Fibroblast of skin of left quadriceps (primary cell): Measurements from ENCODE around the gene KCNT2.
A peak's percentile ranks its signal among the peaks of the same experiment; 100 is the strongest.
"Not testable (repeated sequence)": the region's sequence is repeated elsewhere in the genome, so short reads cannot be mapped to it uniquely, and the experiment has no call there.

ENCODE experiments used
- DNase-seq, 2 experiments: peaks; one replicate each; pipeline ENCODE4 v3.0.0-alpha.2; 2013; ENCODE audit warnings: low read depth in 2 of 2

KCNT2 gene

DNA sequence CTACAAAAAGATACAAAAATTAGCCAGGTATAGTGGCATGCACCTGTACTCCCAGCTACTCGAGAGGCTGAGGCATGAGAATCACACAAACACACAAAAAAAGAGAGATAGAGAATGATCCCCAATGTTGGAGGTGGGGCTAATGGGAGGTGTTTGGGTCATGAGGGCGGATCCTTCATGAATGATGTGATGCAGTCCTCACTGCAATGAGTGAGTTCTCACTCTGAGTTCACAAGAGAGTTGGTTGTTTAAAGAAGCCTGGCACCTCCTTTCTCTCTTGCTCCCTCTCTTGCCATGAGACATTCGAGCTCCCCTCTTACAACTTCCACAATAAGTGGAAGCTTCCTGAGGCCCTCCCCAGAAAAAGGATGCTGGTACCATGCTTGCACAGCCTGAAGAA lies 17.3 kb downstream of the KCNT2 start:
- DNase-seq: no peak

GRCh38 chr1:196590012-196590708 lies 18.1 kb downstream of the KCNT2 start:
- no peak for DNase-seq

GRCh38 chr1:196584696-196585095 lies 23.5 kb downstream of the KCNT2 start:
- DNase-seq: no peak

- DNase-seq: no peak
Observed at GRCh38 chr1:196577386-196577785, 30.9 kb downstream of the KCNT2 start.

- no peak for DNase-seq
Observed at GRCh38 chr1:196573226-196573625, 35.0 kb downstream of the KCNT2 start.

DNA sequence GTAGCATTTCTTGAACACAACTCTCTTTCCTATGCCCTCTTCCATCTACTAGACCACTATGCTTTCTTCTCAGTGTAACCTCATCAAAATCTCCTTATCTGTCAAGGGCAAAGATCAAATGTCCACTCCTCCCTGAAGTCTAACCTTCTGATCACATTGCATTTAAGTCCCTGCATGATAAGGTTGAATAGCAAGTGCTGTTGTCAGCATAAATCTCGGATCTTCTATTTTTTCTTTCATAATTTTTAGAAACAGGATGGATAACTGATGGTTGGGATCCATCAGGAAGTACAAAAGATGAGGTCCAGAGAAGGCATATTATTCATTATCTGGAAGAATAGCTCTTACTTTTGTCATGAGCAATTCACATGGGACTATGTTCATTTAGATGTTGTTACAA lies 41.0 kb downstream of the KCNT2 start:
- no peak for DNase-seq

GRCh38 chr1:196563768-196564167 lies 44.5 kb downstream of the KCNT2 start:
- DNase-seq: no peak

- no peak for DNase-seq
Observed at GRCh38 chr1:196559314-196559713, 48.9 kb downstream of the KCNT2 start.

DNA sequence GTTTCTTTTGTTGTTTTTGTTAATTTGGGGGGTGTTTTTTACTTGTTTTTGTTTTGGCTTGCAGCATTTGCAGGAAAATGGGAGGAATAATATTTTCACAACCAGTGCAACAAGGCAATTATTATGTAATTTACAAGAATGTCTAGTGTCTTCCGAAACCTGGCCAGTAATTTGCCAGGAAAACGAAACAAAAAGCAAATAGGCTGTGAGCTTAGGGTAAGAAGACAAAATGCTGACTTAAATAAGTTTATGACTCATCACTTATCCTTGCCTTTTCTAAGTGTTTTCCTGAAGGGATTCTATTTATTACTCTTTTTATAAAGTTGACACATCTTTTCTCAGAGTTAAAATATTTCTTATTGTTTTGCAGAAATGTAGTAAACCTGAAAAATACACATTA lies 49.8 kb downstream of the KCNT2 start:
- DNase-seq: peak; percentile 18 to 25

GRCh38 chr1:196557797-196558196 lies 50.4 kb downstream of the KCNT2 start:
- DNase-seq: no peak

- no peak for DNase-seq
Observed at GRCh38 chr1:196550731-196551130, 57.5 kb downstream of the KCNT2 start.

DNA sequence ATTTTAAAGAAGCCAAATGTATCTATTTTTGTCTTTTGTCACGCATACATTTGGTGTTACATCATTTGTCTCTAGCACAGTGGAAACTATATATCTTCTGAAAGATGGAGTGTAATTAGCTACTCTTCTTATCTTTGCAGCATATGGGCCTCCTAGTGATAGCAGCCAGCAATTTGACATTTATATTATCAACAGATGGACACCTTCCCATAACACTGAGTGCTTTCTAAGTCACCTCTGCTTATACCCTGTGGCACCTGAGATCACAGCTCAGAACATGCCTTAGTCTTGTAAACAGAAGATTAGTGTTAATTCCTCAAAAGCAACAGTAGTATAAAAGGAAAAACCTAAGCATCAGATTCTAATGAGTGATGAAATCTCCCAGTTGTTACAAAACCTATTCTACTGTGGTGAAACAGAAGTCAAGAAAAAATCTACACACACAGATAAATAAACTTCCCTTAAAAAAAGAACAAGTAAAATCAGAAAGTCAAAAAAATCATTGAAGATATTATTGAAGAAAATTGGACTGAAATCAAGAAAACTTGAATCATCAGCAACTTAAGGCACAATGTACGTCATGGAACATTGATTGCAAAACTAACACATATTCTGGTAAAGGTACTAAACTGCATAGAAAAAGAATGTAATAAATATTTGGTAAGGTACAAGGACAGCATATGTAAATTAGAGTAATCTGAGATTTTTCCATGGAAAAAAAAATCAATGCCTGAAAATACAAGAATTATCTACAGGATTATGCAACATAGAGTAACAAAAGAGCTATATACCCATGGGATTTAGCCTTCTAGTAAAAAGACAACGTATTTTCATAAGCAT lies 61.7 kb downstream of the KCNT2 start:
- DNase-seq: no peak

GRCh38 chr1:196545222-196545621 lies 63.0 kb downstream of the KCNT2 start:
- DNase-seq: no peak

DNA sequence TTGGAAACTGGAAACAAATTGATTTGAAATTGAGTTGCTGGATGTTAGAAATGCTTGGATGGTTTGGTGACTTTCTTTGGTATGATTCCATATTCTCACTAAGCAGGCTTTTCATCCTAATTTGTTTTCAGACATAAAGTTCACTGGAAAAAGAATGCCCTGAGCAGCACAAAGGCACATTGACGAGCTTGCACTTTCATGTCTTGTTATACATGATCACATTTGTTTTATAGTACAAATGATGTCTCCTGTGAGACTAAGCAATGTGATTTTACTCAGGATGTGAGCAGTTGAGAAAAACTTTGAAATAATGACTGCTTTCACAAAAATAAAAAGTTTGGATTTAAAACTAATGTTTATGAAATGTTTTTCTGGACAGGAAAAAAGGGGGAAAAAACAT lies 63.6 kb downstream of the KCNT2 start:
- DNase-seq: no peak

- DNase-seq: no peak
Observed at GRCh38 chr1:196543833-196544232, 64.4 kb downstream of the KCNT2 start.

DNA sequence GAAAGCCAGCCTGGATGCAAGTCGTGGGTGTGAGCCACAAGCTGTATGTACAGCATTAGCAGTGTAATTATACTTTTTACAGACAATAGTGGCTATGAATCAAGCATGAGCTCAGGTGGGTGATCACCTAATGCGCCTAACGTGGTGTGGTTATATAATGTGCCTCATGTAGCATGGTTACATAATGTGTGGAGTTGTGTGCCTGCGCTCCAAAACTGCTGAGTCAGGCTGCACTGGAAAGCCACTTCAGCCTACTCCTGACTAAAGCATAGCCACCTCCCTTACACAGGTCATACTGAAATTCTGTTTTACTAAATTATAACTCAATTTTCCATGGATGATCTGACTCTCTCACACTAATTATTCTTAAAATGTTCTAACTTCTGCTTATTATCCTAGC lies 69.8 kb downstream of the KCNT2 start:
- no peak for DNase-seq

GRCh38 chr1:196535727-196536126 lies 72.5 kb downstream of the KCNT2 start:
- no peak for DNase-seq

GRCh38 chr1:196531737-196532524 lies 76.3 kb downstream of the KCNT2 start:
- DNase-seq: no peak

DNA sequence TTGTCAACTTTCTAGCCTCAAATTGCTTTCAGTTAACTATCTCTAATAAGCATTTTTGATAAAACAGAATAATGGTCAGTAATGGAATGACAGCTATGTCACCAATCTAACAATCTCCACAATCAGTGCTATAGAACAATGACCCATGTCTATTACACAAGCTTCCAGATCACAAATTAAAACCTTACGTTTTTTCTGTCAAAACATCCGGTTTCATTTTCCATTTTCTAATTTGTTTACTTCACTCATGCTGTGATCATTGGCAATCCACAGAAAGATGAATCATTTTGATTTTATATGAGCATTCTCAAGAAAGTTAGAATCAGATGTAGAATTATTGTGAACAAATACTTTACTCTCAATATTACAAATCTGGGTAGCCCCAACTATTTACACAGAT lies 80.3 kb downstream of the KCNT2 start:
- DNase-seq: no peak

DNA sequence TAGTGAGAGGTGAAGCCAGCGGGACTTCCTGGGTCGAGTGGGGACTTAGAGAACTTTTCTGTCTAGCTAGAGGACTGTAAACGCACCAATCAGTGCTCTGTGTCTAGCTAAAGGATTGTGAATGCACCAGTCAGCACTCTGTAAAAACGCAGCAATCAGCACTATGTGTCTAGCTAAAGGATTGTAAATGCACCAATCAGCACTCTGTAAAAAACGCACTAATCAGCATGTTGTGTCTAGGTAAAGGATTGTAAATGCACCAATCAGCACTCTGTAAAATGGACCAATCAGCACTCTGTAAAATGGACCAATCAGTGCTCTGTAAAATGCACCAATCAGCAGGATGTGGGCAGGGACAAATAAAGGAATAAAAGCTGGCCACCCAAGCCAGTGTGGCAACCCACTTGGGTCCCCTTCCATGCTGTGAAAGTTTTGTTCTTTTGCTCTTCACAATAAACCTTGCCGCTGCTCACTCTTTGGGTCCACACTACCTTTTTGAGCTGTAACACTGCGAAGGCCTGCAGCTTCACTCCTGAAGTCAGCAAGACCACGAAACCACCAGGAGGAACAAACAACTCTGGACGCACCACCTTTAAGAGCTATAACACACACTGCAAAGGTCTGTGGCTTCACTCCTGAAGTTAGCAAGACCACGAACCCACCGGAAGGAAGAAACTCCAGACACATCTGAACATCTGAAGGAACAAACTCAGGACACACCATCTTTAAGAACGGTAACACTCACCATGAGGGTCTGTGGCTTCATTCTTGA lies 85.5 kb downstream of the KCNT2 start:
- DNase-seq: not testable (repeated sequence)

DNA sequence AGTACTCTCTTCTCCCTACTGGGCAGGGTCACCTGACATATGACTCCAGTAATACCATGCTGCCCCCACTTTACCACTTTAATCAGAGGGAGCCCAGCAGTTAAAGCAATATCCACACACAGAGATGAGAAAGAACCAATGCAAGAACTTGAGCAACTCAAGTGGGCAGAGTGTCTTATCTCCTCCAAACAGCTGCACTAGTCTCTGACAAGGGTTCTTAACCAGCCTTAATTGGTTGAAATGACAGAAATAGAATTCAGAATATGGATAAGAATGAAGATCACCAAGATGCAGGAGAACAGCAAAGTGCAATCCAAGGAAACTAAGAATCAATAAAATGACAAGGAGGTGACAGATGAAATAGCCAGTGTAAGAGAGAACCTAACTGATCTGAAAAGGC lies 91.0 kb downstream of the KCNT2 start:
- no peak for DNase-seq

GRCh38 chr1:196516373-196516772 lies 91.9 kb downstream of the KCNT2 start:
- DNase-seq: no peak
